OCI-LY3 (cell line): ENCODE measurements around the gene USP5.
"Not testable (repeated sequence)": the region's sequence is repeated elsewhere in the genome, so short reads cannot be mapped to it uniquely, and the experiment has no call there.

Experiments
- H2AFZ ChIP-seq: fragments of 200-600, 300-600 bp; shearing (Covaris generic); 2 replicates; pipeline ENCODE4 v1.6.0; 2014; ENCODE audit warnings: antibody characterized with exemption, low read depth, low read length
- H3K27ac ChIP-seq: fragments of 200-600, 300-600 bp; sonication (generic); 2 replicates; pipeline ENCODE4 v1.5.1; 2014; ENCODE audit warnings: mild to moderate bottlenecking, low read length, moderate library complexity, mixed read lengths
- H3K27me3 ChIP-seq: fragments of 200-600, 300-600 bp; sonication (generic); 2 replicates; pipeline ENCODE4 v1.6.1; 2014; ENCODE audit warnings: low read depth, low read length, mixed read lengths
- H3K36me3 ChIP-seq: fragments of 200-600, 300-600 bp; sonication (generic); replicated peaks from 2 replicates; pipeline ENCODE3; 2014; ENCODE audit warnings: low read depth, low read length, mixed read lengths
- H3K4me1 ChIP-seq: fragments of 300-600, 200-600 bp; sonication (generic); 2 replicates; pipeline ENCODE4 v1.6.1; 2014; ENCODE audit warnings: low read length, mixed read lengths
- H3K4me2 ChIP-seq: fragments of 200-600, 300-600 bp; sonication (generic); 2 replicates; pipeline ENCODE4 v1.6.1; 2014; ENCODE audit warnings: low read length, mixed read lengths
- H3K4me3 ChIP-seq: fragments of 300-600, 200-600 bp; sonication (generic); 2 replicates; pipeline ENCODE4 v1.5.1; 2014; ENCODE audit warnings: antibody characterized with exemption, mild to moderate bottlenecking, low read length, moderate library complexity
- H3K79me2 ChIP-seq: fragments of 300-600, 200-600 bp; shearing (Covaris generic); 2 replicates; pipeline ENCODE4 v1.6.1; 2014; ENCODE audit warnings: mild to moderate bottlenecking, low read length, mixed read lengths
- H3K9ac ChIP-seq: fragments of 300-600, 200-600 bp; shearing (Covaris generic); 2 replicates; pipeline ENCODE4 v1.6.0; 2014; ENCODE audit warnings: mild to moderate bottlenecking, low read length, moderate library complexity
- H3K9me3 ChIP-seq: fragments of 200-600, 300-600 bp; shearing (Covaris generic); 2 replicates; pipeline ENCODE4 v1.6.1; 2014; ENCODE audit warnings: low read length, mixed read lengths; ENCODE audit not compliant: insufficient read depth
- H4K20me1 ChIP-seq: fragments of 200-600, 300-600 bp; sonication (generic); 2 replicates; pipeline ENCODE4 v1.6.1; 2016; ENCODE audit warnings: low read length, mixed read lengths; ENCODE audit not compliant: insufficient read depth
- EZH2phosphoT487 ChIP-seq: fragments of 200-600 bp; shearing (Covaris generic); IDR thresholded peaks from 2 replicates; pipeline ENCODE4 v1.6.1; 2018; ENCODE audit warnings: antibody characterized with exemption, mixed run types, low read depth
- TF ChIP-seq, protein P1 (sequence below): fragments of 200-600, 300-600 bp; sonication (generic); IDR thresholded peaks from 2 replicates; pipeline ENCODE4 v1.5.1; 2014; ENCODE audit warnings: antibody characterized with exemption, low read length, low read depth

USP5 gene

DNA sequence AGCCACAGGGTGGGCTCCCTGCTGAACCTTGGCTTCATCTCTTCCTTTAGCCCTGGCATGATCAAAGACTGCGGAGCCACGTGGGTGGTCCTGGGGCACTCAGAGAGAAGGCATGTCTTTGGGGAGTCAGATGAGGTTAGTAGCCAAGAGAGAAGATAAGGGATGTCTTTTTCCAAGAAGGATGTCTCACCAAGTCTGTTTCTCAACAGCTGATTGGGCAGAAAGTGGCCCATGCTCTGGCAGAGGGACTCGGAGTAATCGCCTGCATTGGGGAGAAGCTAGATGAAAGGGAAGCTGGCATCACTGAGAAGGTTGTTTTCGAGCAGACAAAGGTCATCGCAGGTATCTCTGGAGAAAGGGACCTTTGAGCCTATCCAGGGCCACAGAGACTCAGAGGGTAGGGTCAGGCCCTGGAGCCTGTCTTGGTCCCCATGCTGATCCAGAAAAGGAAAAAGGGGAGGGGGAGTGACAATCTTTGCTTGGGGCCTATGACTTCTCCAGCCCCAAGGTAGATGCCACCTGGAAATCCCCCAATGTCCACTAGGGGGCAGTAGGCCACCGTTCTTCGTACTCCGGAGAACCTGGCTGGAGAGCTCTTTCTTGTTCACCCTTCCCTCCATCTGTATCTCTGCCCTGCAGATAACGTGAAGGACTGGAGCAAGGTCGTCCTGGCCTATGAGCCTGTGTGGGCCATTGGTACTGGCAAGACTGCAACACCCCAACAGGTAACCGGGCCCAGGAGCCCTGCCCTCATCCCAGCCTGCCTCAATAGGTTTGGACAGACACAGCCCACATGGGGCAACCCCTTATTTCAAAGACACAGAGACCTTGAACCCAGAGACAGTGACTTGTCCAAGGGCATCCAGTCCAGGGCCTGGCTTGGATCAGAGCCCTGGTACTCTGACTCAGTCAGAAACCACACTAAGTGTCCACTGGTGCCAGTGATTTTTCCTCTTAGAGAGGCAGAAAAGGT lies 17.4 kb downstream of the USP5 start:
- H3K9me3 ChIP-seq = no peaks in the 10 kb centered on the region
- peak overlapping the region; percentile 99 for H3K9ac ChIP-seq
- H3K4me3 ChIP-seq = peak overlapping the region; percentile 100
- peak overlapping the region; percentile 100 for H3K4me2 ChIP-seq
- H3K4me1 ChIP-seq = peaks cover 50% of the 10 kb centered on the region
- H3K36me3 ChIP-seq = peaks cover 39% of the 10 kb centered on the region
- H3K27ac ChIP-seq = peak overlapping the region; percentile 79
- peaks cover 36% of the 10 kb centered on the region for H4K20me1 ChIP-seq
- H2AFZ ChIP-seq = no peak overlapping the region
- TF ChIP-seq EZH2phosphoT487 = no peak
- TF ChIP-seq, protein P1, sequence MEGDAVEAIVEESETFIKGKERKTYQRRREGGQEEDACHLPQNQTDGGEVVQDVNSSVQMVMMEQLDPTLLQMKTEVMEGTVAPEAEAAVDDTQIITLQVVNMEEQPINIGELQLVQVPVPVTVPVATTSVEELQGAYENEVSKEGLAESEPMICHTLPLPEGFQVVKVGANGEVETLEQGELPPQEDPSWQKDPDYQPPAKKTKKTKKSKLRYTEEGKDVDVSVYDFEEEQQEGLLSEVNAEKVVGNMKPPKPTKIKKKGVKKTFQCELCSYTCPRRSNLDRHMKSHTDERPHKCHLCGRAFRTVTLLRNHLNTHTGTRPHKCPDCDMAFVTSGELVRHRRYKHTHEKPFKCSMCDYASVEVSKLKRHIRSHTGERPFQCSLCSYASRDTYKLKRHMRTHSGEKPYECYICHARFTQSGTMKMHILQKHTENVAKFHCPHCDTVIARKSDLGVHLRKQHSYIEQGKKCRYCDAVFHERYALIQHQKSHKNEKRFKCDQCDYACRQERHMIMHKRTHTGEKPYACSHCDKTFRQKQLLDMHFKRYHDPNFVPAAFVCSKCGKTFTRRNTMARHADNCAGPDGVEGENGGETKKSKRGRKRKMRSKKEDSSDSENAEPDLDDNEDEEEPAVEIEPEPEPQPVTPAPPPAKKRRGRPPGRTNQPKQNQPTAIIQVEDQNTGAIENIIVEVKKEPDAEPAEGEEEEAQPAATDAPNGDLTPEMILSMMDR = peak; percentile 74
- H3K27me3 ChIP-seq = no peaks in the 10 kb centered on the region
- peaks cover 25% of the 10 kb centered on the region for H3K79me2 ChIP-seq

DNA sequence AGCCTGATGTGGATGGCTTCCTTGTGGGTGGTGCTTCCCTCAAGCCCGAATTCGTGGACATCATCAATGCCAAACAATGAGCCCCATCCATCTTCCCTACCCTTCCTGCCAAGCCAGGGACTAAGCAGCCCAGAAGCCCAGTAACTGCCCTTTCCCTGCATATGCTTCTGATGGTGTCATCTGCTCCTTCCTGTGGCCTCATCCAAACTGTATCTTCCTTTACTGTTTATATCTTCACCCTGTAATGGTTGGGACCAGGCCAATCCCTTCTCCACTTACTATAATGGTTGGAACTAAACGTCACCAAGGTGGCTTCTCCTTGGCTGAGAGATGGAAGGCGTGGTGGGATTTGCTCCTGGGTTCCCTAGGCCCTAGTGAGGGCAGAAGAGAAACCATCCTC lies 18.4 kb downstream of the USP5 start:
- Histone ChIP-seq H3K4me1 (peaks cover 50% of the 10 kb centered on the region), H3K79me2 (peaks cover 25% of the 10 kb centered on the region), H4K20me1 (peaks cover 36% of the 10 kb centered on the region), H3K36me3 (peaks cover 36% of the 10 kb centered on the region)
- not testable (repeated sequence) for H3K4me2 ChIP-seq, H3K9ac ChIP-seq, H3K4me3 ChIP-seq, H3K27me3 ChIP-seq, H3K27ac ChIP-seq, H3K9me3 ChIP-seq, H2AFZ ChIP-seq

DNA sequence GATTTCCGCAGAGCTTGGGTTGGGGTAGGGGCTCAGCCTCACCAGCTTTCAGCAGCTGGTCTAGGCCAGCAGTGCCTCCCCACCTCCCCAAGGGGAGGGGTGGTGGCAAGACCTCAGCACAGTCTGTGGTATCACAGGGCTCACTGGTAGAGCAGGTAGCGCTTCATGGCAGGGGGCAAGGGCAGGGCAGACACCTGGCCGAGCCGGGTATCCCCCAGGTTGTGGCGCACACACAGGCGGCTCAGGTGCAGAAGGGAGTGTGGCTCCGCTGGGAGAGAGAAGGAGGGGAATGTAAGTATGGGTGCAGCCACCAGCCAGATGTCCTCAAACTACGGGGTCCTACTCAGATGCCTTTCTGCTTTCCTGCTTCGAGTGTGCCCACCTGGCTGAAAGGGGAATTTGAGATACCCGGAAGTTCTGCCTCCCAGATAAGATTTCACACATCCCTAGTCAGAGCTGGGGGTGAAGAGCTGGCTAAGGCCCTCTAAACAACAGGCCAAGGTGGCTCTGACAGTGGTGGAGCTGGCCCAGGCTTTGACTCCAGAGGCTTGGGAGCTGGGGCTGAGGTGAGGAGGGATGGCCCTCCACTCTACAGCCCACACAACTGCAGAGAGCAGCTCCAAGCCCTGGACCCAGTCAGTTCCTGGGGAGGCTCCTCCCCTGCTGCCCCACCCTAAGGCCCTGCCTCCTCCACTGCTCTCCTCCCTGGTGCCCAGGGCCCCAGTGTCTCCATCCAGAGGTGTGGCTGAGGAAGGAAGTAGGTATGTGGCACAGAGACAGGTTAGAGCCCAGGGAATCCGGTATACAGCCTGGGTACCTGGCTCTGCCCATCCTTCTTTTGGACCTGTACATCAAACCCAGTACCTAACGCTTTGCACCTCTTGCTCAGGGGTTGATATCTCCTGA lies 19.4 kb downstream of the USP5 start:
- Histone ChIP-seq H3K27ac (peak overlapping the region; percentile 36), H2AFZ (no peak overlapping the region), H3K4me2 (peak overlapping the region; percentile 99; the same call in 1 of the 2 replicates), H4K20me1 (peaks cover 36% of the 10 kb centered on the region), H3K27me3 (no peaks in the 10 kb centered on the region), H3K4me1 (peaks cover 50% of the 10 kb centered on the region), H3K36me3 (peaks cover 36% of the 10 kb centered on the region), H3K4me3 (peak overlapping the region; percentile 79; the same call in 1 of the 2 replicates), H3K9me3 (no peaks in the 10 kb centered on the region), H3K79me2 (peaks cover 25% of the 10 kb centered on the region), H3K9ac (no peak overlapping the region)
- TF ChIP-seq EZH2phosphoT487 = no peak
- TF ChIP-seq, protein P1 = no peak

DNA sequence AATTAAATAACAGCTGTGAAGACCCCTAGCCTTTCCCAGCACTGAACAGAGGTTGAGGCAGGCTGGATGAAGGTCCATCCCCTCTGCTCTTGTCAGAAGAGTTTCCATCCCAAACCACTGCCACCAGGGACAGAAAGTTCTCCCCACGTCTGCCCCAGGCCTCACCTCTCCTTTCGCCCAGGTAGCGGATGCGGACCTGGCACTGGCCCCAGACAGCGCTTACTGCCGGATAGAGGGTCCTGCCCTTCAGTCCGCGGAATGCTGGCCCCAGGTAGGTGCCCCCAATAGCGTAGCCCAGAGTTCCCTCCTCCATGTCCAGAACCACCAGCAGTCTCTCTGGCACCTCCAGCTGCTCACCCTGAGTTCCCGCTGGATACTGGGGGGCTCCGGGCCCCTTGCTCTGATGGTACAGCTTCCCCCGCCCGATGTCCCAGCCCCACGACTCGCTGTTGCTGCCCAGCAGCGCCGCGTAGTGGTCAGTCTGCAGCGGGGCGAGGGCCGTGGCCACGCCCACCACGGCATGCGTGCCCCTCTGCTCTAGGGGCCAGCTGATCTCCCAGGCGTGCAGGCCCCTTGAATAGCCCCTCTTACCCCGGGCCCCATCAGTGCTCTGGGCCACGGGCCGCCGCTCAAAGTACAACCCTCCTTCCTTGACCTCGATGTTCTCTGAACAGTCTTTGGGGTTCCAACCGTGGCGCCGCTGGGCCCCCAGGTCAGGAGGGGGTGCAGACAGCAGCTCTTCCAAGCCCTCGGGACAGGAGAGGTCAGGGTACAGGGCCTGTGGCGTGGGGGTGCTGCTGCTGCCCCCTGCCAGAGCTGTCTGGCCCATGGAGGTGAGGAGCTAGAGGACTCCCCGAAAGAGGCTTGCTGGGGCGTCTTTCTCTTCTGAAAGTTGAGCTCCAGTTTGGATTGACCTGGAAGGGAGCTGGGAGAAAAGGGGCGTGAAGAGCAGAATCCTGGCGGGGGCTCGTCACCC lies 20.4 kb downstream of the USP5 start:
- Histone ChIP-seq H3K4me2 (peak overlapping the region; percentile 99), H3K27ac (peak overlapping the region; percentile 36), H3K9me3 (no peaks in the 10 kb centered on the region), H3K27me3 (no peaks in the 10 kb centered on the region), H3K9ac (peak overlapping the region; percentile 63), H2AFZ (no peak overlapping the region), H4K20me1 (peaks cover 36% of the 10 kb centered on the region), H3K4me1 (peaks cover 43% of the 10 kb centered on the region), H3K36me3 (peaks cover 40% of the 10 kb centered on the region), H3K4me3 (peak overlapping the region; percentile 79), H3K79me2 (peaks cover 25% of the 10 kb centered on the region)
- TF ChIP-seq, protein P1 = peak; percentile 79
- no peak for TF ChIP-seq EZH2phosphoT487
